Measurements from ENCODE around the gene PRR13. TPM values are rescaled to one million over a fixed set of nuclear protein-coding genes. Genes with fewer than 3 reads are reported as not detected.
"Not testable (repeated sequence)": the region's sequence is repeated elsewhere in the genome, so short reads cannot be mapped to it uniquely, and the experiment has no call there.

The PRR13 gene
- total RNA-seq, 1 donor from 2014 or later, result 172 TPM

GRCh38 chr12:53414756-53415417, 26.6 kb upstream of the PRR13 start:
- Histone ChIP-seq H3K27me3 (no peaks in the 10 kb centered on the region), H3K27ac (no peak overlapping the region), H3K4me1 (peaks cover 5% of the 10 kb centered on the region), H3K4me3 (no peak overlapping the region), H3K36me3 (peaks cover 38% of the 10 kb centered on the region), H3K9me3 (no peaks in the 10 kb centered on the region)
- no peak for DNase-seq
- intact Hi-C loops (cut with DNase I), result no loop called here
- ATAC-seq, result no peak
- no peak for TF ChIP-seq CTCF (IDR thresholded peaks at IDR 0.05)

GRCh38 chr12:53415752-53416389, 25.7 kb upstream of the PRR13 start:
- H3K27me3 ChIP-seq; H3K4me1 ChIP-seq; intact Hi-C loops (cut with DNase I); H3K9me3 ChIP-seq; DNase-seq; H3K27ac ChIP-seq; H3K4me3 ChIP-seq: not testable (repeated sequence)
- H3K36me3 ChIP-seq, result peaks cover 28% of the 10 kb centered on the region
- ATAC-seq, result peak; percentile 46

GRCh38 chr12:53417291-53417816, 24.2 kb upstream of the PRR13 start:
- intact Hi-C loops (cut with DNase I); DNase-seq; H3K27ac ChIP-seq; H3K27me3 ChIP-seq; H3K4me3 ChIP-seq; H3K4me1 ChIP-seq; H3K9me3 ChIP-seq: not testable (repeated sequence)
- peak; percentile 22 for ATAC-seq
- H3K36me3 ChIP-seq, result peaks cover 13% of the 10 kb centered on the region

- DNase-seq (no peak), ATAC-seq (no peak)
- Histone ChIP-seq H3K9me3 (no peaks in the 10 kb centered on the region), H3K27me3 (no peaks in the 10 kb centered on the region), H3K4me3 (no peak overlapping the region), H3K4me1 (peaks cover 3% of the 10 kb centered on the region), H3K27ac (no peak overlapping the region), H3K36me3 (peaks cover 10% of the 10 kb centered on the region)
- intact Hi-C loops (cut with DNase I), result no loop called here
- TF ChIP-seq CTCF (IDR thresholded peaks at IDR 0.05), result no peak
These were observed 23.3 kb upstream of the PRR13 start for GRCh38 chr12:53418221-53418620.

GRCh38 chr12:53419756-53420155, 21.8 kb upstream of the PRR13 start:
- H3K4me3 ChIP-seq, result no peak overlapping the region
- DNase-seq, result no peak
- H3K36me3 ChIP-seq, result no peaks in the 10 kb centered on the region
- intact Hi-C loops (cut with DNase I), result loop anchor here (5.0 kb wide), 1 partner anchor 67 kb away; no protein-coding TSS in a partner anchor
- ATAC-seq, result no peak
- peaks cover 3% of the 10 kb centered on the region for H3K4me1 ChIP-seq
- no peaks in the 10 kb centered on the region for H3K27me3 ChIP-seq
- H3K9me3 ChIP-seq, result no peaks in the 10 kb centered on the region
- no peak overlapping the region for H3K27ac ChIP-seq
- TF ChIP-seq CTCF (IDR thresholded peaks at IDR 0.05), result no peak

- not testable (repeated sequence) for H3K9me3 ChIP-seq, H3K4me1 ChIP-seq, H3K4me3 ChIP-seq, H3K36me3 ChIP-seq, DNase-seq, H3K27me3 ChIP-seq, ATAC-seq, H3K27ac ChIP-seq
- intact Hi-C loops (cut with DNase I), result loop anchor here (5.0 kb wide), 1 partner anchor 70 kb away; no protein-coding TSS in a partner anchor
These were observed 19.3 kb upstream of the PRR13 start for GRCh38 chr12:53422247-53422646.

- Histone ChIP-seq H3K9me3 (no peaks in the 10 kb centered on the region), H3K27me3 (no peaks in the 10 kb centered on the region), H3K27ac (no peak within 1 kb of the TSS), H3K4me1 (peaks cover 3% of the 10 kb centered on the region), H3K36me3 (no peaks in the 10 kb centered on the region), H3K4me3 (no peak within 1 kb of the TSS)
- TF ChIP-seq CTCF (IDR thresholded peaks at IDR 0.05), result no peak
- no peak for DNase-seq
- intact Hi-C loops (cut with DNase I), result loop anchor here (5.0 kb wide), 1 partner anchor 71 kb away; no protein-coding TSS in a partner anchor
- no peak for ATAC-seq
These were observed 17.9 kb upstream of the PRR13 start, which contains the start of gene AMHR2 for GRCh38 chr12:53423597-53423996. AMHR2 (plus strand) TSS chr12:53423855; CDS start chr12:53423935, 80 bp downstream.
